Lower lobe of right lung (tissue), 2 donors: ENCODE data around the gene SUN5. TPM values are rescaled to one million over a fixed set of nuclear protein-coding genes. Genes with fewer than 3 reads are reported as not detected.

Experiments
- ATAC-seq, 2 donors: fragments of 200-7000 bp; cut with Tn5 transposase; one replicate each; pipeline ENCODE4 v1.9.1; 2020 to 2022; ENCODE audit warnings: mild to moderate bottlenecking in 2 of 2, moderate library complexity in 2 of 2
- DNase-seq: peaks from one replicate; pipeline ENCODE4 v3.0.0-alpha.2; 2020
- H3K27ac ChIP-seq: fragments of 200-600 bp; one replicate; pipeline ENCODE4 v1.8.0; 2022
- H3K27me3 ChIP-seq: fragments of 200-600 bp; one replicate; pipeline ENCODE4 v1.8.0; 2022; ENCODE audit warnings: low read depth
- H3K36me3 ChIP-seq: fragments of 200-600 bp; one replicate; pipeline ENCODE4 v1.8.0; 2022; ENCODE audit warnings: mild to moderate bottlenecking
- H3K4me1 ChIP-seq: fragments of 200-600 bp; one replicate; pipeline ENCODE4 v1.8.0; 2022
- H3K4me3 ChIP-seq: fragments of 200-600 bp; one replicate; pipeline ENCODE4 v1.8.0; 2022; ENCODE audit warnings: mild to moderate bottlenecking
- H3K9me3 ChIP-seq: fragments of 200-600 bp; one replicate; pipeline ENCODE4 v1.8.0; 2022
- intact Hi-C: fragments of 100-400 bp; cut with DNase I; formaldehyde crosslinking; loops from one replicate; pipeline ENCODE4 v1.11.0; 2022
- total RNA-seq: library from RNA; stranded (reverse); fragmentation: NEBNext Ultra II Directional; extraction: Animal tissue kit (Norgen Biotek cat#: 25700); gene quantifications from one replicate; pipeline ENCODE4 v1.2.1, GENCODE V29; 2021
- TF ChIP-seq, protein P1 (sequence below): fragments of 200-600 bp; IDR thresholded peaks from one replicate; pipeline ENCODE4 v1.8.0; 2022; ENCODE audit warnings: antibody characterized with exemption, mild to moderate bottlenecking
- donor health status: DM: no; HTN: yes; CAD: no; lungs with severe emphysema.

SUN5 gene
- total RNA-seq, 1 donor from 2014 or later, result not detected

DNA sequence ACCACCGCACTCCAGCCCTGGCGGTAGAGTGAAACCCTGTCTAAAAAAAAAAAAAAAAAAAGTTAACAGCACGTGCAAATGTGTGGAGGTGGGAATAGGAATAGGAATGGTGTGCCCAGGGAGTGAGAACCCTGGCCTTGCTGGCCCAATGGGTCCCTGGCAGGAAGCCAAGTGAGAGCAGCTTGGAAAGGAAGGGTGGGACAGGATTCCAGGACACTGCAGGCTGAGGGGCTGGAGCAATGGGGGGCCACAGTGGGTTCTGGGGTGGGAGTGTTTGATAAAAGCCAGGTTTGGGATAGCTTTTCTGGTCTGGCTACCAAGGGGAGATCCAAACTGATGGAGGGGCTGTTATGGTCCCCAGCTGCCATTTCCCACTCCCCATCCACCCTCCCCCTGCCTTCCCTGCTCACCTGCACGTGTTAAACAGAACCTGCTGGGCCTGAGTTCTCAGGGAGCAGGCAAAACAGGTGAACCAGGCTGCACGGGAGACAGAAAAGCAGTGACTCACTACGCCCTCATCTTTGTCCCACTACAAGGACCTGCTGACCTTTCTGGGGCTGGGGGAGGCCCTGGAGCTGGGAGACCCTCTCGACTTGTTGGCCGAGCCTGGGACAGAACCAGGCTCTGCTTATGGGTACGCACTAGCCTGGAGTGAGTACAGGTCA lies 3.3 kb downstream of the SUN5 start:
- Histone ChIP-seq H3K4me3 (no peak overlapping the region), H3K9me3 (peaks cover 5% of the 10 kb centered on the region), H3K27ac (no peak overlapping the region), H3K4me1 (no peaks in the 10 kb centered on the region), H3K27me3 (no peaks in the 10 kb centered on the region), H3K36me3 (no peaks in the 10 kb centered on the region)
- DNase-seq (no peak), ATAC-seq (no peak)
- TF ChIP-seq, protein P1, sequence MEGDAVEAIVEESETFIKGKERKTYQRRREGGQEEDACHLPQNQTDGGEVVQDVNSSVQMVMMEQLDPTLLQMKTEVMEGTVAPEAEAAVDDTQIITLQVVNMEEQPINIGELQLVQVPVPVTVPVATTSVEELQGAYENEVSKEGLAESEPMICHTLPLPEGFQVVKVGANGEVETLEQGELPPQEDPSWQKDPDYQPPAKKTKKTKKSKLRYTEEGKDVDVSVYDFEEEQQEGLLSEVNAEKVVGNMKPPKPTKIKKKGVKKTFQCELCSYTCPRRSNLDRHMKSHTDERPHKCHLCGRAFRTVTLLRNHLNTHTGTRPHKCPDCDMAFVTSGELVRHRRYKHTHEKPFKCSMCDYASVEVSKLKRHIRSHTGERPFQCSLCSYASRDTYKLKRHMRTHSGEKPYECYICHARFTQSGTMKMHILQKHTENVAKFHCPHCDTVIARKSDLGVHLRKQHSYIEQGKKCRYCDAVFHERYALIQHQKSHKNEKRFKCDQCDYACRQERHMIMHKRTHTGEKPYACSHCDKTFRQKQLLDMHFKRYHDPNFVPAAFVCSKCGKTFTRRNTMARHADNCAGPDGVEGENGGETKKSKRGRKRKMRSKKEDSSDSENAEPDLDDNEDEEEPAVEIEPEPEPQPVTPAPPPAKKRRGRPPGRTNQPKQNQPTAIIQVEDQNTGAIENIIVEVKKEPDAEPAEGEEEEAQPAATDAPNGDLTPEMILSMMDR, result no peak
- intact Hi-C loops, result no loop called here

DNA sequence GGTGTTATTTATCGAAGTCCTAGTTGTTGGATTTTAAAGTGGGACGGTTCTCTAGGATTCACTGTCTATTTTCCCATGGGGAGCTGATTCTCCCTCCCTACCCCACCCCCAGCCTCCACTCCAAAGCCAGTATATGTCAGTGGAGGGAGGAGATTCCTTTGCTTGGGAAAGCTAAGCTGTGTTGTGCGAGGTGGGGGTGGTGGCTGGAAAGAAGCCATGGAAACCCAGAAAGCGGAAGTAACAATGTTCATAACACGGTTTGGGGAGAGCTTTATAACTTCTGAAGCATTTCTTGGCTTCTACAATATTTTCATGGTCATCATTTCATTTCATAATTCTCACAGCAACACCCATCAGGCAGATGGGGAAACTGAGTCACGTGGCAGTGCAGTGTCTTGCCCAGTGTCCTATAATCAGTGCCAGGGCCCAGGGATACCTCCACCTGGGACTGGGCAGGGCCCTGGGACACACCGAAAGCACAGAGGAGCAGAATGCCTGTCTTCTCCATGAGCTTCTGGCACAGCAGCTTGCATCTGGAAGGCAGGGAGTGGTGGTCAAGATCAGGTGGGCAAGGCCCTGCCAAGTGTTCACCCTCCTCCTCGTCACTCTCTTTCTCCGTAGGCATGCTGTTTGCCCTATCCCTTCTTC lies 4.5 kb downstream of the SUN5 start:
- Histone ChIP-seq H3K4me1 (no peaks in the 10 kb centered on the region), H3K27ac (no peak overlapping the region), H3K4me3 (no peak overlapping the region), H3K9me3 (no peaks in the 10 kb centered on the region), H3K27me3 (no peaks in the 10 kb centered on the region), H3K36me3 (no peaks in the 10 kb centered on the region)
- no peak for DNase-seq
- TF ChIP-seq, protein P1, result no peak
- intact Hi-C loops, result no loop called here
- ATAC-seq, result no peak

DNA sequence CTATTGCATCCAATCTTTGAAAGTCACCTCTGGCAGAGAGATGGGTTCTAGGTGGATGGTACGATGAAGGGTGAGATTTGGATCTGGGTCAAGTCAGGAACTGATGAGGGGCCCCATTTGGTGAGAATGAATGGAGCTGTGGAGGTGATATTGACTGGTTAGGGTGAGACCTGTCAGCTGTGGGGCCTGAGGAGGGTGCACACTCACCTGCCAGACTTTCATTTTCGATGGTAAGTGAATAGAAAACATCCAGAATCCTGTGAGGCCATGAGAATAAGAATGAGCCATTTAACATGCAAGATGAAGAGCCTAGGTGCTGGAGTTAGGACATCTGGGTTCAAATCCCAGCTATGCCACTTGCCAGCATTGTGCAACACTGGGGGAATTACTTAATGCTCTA lies 6.8 kb downstream of the SUN5 start:
- H3K4me3 ChIP-seq, result no peak overlapping the region
- no peaks in the 10 kb centered on the region for H3K27me3 ChIP-seq
- H3K36me3 ChIP-seq, result no peaks in the 10 kb centered on the region
- H3K4me1 ChIP-seq, result no peaks in the 10 kb centered on the region
- ATAC-seq (no peak), DNase-seq (no peak)
- TF ChIP-seq, protein P1, result no peak
- intact Hi-C loops, result no loop called here
- no peak overlapping the region for H3K27ac ChIP-seq
- H3K9me3 ChIP-seq, result no peaks in the 10 kb centered on the region

DNA sequence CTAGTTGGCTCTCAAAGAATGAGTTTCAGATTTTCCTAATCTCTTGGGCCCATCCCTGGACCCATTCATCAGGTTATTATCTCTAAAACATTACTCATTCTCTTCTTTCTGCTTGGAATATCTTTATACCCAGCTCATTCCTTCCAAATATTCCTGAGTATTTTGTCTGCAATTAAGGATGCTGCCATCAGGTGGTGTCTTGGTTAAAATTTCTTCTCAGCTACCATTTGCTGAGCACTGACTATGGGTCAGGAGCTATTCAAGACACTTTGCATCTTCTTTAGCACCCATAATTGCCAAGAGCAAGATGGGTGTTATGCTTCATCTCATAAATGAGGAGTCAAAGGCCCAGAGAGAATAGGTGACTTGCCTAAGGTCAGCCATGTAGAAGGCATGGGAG lies 8.4 kb downstream of the SUN5 start:
- no peaks in the 10 kb centered on the region for H3K9me3 ChIP-seq
- no peaks in the 10 kb centered on the region for H3K27me3 ChIP-seq
- no peaks in the 10 kb centered on the region for H3K4me1 ChIP-seq
- intact Hi-C loops, result no loop called here
- TF ChIP-seq, protein P1, result no peak
- ATAC-seq, result no peak
- no peak overlapping the region for H3K4me3 ChIP-seq
- H3K27ac ChIP-seq, result no peak overlapping the region
- DNase-seq, result no peak
- no peaks in the 10 kb centered on the region for H3K36me3 ChIP-seq

DNA sequence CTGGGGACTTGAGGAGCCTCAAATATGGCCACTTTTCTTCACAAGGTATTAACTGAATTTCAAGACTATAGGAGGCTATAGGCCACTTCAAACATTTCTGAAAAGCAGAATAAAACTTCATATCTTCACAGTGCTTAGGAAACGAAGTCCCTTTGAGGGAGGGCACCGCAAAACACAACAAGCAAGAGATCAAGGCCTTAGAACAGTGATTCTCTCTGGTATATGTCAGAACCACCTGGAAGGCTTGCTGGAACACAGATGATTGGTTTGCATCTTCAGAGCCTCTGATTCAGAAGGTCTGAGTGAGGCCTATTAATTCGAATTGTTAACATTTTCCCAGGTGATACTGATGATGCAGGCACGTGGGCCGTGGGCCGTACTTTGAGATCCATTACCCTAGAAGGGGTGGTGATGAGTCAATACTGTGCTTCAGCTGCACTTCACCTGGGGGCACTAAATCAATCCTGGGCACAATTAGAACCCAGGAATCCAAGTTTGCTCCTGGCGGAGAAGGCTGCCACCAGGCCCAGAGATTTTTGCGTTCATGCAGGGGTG lies 10.7 kb downstream of the SUN5 start:
- intact Hi-C loops, result no loop called here
- H3K4me3 ChIP-seq, result no peak overlapping the region
- TF ChIP-seq, protein P1, result no peak

More for the DNA sequence above, 10.7 kb downstream of the SUN5 start:
- Histone ChIP-seq H3K27me3 (no peaks in the 10 kb centered on the region), H3K9me3 (no peaks in the 10 kb centered on the region), H3K4me1 (no peaks in the 10 kb centered on the region), H3K36me3 (no peaks in the 10 kb centered on the region), H3K27ac (no peak overlapping the region)
- ATAC-seq, result no peak
- no peak for DNase-seq
